Thymus (tissue), 11 donors: ENCODE results near the gene FGF19. TPM values are rescaled to one million over a fixed set of nuclear protein-coding genes. Genes with fewer than 3 reads are reported as not detected.
"Not testable (repeated sequence)": the region's sequence is repeated elsewhere in the genome, so short reads cannot be mapped to it uniquely, and the experiment has no call there.

Experiments used
- DNase-seq, 9 donors: peaks; one replicate each; pipeline ENCODE4 v3.0.0-alpha.2; 2013; ENCODE audit warnings: low spot score in 9 of 9, low read depth in 6 of 9, missing footprints in 1 of 9
- H3K27ac ChIP-seq, 2 donors: one replicate each; pipeline ENCODE4 v1.5.1; 2013; ENCODE audit warnings: control low read depth in 1 of 2, low read depth in 1 of 2, low read length in 1 of 2, mild to moderate bottlenecking in 1 of 2, moderate library complexity in 1 of 2
- H3K27me3 ChIP-seq, 2 donors: one replicate each; pipeline ENCODE4 v1.5.1; 2013; ENCODE audit warnings: low read length in 1 of 2; ENCODE audit not compliant: control insufficient read depth in 2 of 2, insufficient read depth in 1 of 2
- H3K36me3 ChIP-seq, 2 donors: one replicate each; pipeline ENCODE4 v1.5.1; 2013; ENCODE audit warnings: low read length in 1 of 2, mild to moderate bottlenecking in 1 of 2, moderate library complexity in 1 of 2; ENCODE audit not compliant: control insufficient read depth in 2 of 2, insufficient read depth in 2 of 2
- H3K4me1 ChIP-seq, 2 donors: one replicate each; pipeline ENCODE4 v1.5.1; 2013; ENCODE audit warnings: low read length in 2 of 2; ENCODE audit not compliant: control insufficient read depth in 2 of 2, insufficient read depth in 2 of 2
- H3K4me3 ChIP-seq, 2 donors: one replicate each; pipeline ENCODE4 v1.5.1; 2013; ENCODE audit warnings: low read length in 2 of 2, control low read depth in 1 of 2, mild to moderate bottlenecking in 1 of 2
- H3K9me3 ChIP-seq, 2 donors: one replicate each; pipeline ENCODE4 v1.5.1; 2013; ENCODE audit warnings: low read length in 1 of 2, mild to moderate bottlenecking in 1 of 2; ENCODE audit not compliant: control insufficient read depth in 2 of 2, insufficient read depth in 1 of 2
- WGBS: extraction: QIAGEN DNeasy Blood & Tissue Kit; methylation state at CpG from one replicate; pipeline ENCODE4 v1.1.7; 2013; 5-methylcytosine and 5-hydroxymethylcytosine counted together
- polyA plus RNA-seq: library from polyadenylated mRNA; stranded (reverse); fragments of 200-250 nt; gene quantifications from one replicate; pipeline ENCODE4 v1.2.3, GENCODE V29; 2013
- total RNA-seq: library from RNA; stranded (reverse); fragments of 120-200 nt; gene quantifications from one replicate; pipeline ENCODE4 v1.2.4, GENCODE V29; 2013
- donor health status: healthy.

The FGF19 gene
- total and polyA plus RNA-seq, 2 donors, result 0.09 to 0.34 TPM

GRCh38 chr11:69694781-69695180 lies 9.0 kb downstream of the FGF19 start:
- H3K9me3 ChIP-seq, result no peaks in the 10 kb centered on the region
- no peaks in the 10 kb centered on the region for H3K4me1 ChIP-seq
- no peak overlapping the region for H3K4me3 ChIP-seq
- WGBS, result 87% methylated on average over 10 of the region's 10 CpGs
- no peaks in the 10 kb centered on the region for H3K36me3 ChIP-seq
- H3K27ac ChIP-seq, result no peak overlapping the region
- DNase-seq, result no peak
- peaks cover 7 to 41% of the 10 kb centered on the region in 2 donors for H3K27me3 ChIP-seq

GRCh38 chr11:69692422-69692821 lies 11.4 kb downstream of the FGF19 start:
- no peak overlapping the region for H3K27ac ChIP-seq
- no peaks in the 10 kb centered on the region for H3K36me3 ChIP-seq
- no peak overlapping the region for H3K4me3 ChIP-seq
- H3K4me1 ChIP-seq, result no peaks in the 10 kb centered on the region
- H3K27me3 ChIP-seq, result peaks cover 4 to 25% of the 10 kb centered on the region in 2 donors
- DNase-seq, result no peak
- H3K9me3 ChIP-seq, result no peaks in the 10 kb centered on the region

GRCh38 chr11:69691463-69691862 lies 12.4 kb downstream of the FGF19 start:
- Histone ChIP-seq H3K36me3 (no peaks in the 10 kb centered on the region), H3K9me3 (no peaks in the 10 kb centered on the region), H3K27ac (no peak overlapping the region), H3K4me1 (no peaks in the 10 kb centered on the region), H3K4me3 (no peak overlapping the region), H3K27me3 (peaks cover 6 to 26% of the 10 kb centered on the region in 2 donors)
- WGBS, result 93% methylated on average over 2 of the region's 2 CpGs
- DNase-seq, result no peak

- Histone ChIP-seq H3K27ac (no peak overlapping the region), H3K4me3 (no peak overlapping the region), H3K27me3 (peaks cover 11 to 39% of the 10 kb centered on the region in 2 donors), H3K36me3 (no peaks in the 10 kb centered on the region), H3K4me1 (no peaks in the 10 kb centered on the region), H3K9me3 (no peaks in the 10 kb centered on the region)
- no peak for DNase-seq
- 88% methylated on average over 5 of the region's 5 CpGs for WGBS
These were observed 14.1 kb downstream of the FGF19 start for GRCh38 chr11:69689484-69690319.

GRCh38 chr11:69687969-69688771 lies 15.7 kb downstream of the FGF19 start:
- H3K27me3 ChIP-seq, result peaks cover 11 to 43% of the 10 kb centered on the region in 2 donors
- H3K9me3 ChIP-seq, H3K4me3 ChIP-seq, H3K27ac ChIP-seq, DNase-seq, H3K36me3 ChIP-seq, H3K4me1 ChIP-seq: not testable (repeated sequence)
- WGBS, result 66% methylated on average over 5 of the region's 5 CpGs

- Histone ChIP-seq H3K27ac (no peak overlapping the region), H3K9me3 (no peaks in the 10 kb centered on the region), H3K36me3 (no peaks in the 10 kb centered on the region), H3K4me3 (no peak overlapping the region), H3K4me1 (no peaks in the 10 kb centered on the region), H3K27me3 (peaks cover 11 to 45% of the 10 kb centered on the region in 2 donors)
- DNase-seq, result no peak
- 95% methylated on average over 8 of the region's 8 CpGs for WGBS
These were observed 17.0 kb downstream of the FGF19 start for GRCh38 chr11:69686856-69687255.

- H3K27me3 ChIP-seq, result peaks cover 11 to 45% of the 10 kb centered on the region in 2 donors
- no peaks in the 10 kb centered on the region for H3K36me3 ChIP-seq
- no peak overlapping the region for H3K27ac ChIP-seq
- no peak overlapping the region for H3K4me3 ChIP-seq
- H3K9me3 ChIP-seq, result no peaks in the 10 kb centered on the region
- no peak for DNase-seq
- H3K4me1 ChIP-seq, result no peaks in the 10 kb centered on the region
- WGBS, result 82% methylated on average over 13 of the region's 13 CpGs
These were observed 17.4 kb downstream of the FGF19 start for GRCh38 chr11:69686452-69686851.

- WGBS, result 55% methylated on average over 8 of the region's 8 CpGs
- Histone ChIP-seq H3K9me3 (no peaks in the 10 kb centered on the region), H3K4me3 (no peak overlapping the region), H3K27ac (no peak overlapping the region), H3K4me1 (no peaks in the 10 kb centered on the region), H3K36me3 (no peaks in the 10 kb centered on the region), H3K27me3 (peaks cover 11 to 45% of the 10 kb centered on the region in 2 donors)
- no peak for DNase-seq
These were observed 18.5 kb downstream of the FGF19 start for GRCh38 chr11:69685348-69685747.

- H3K36me3 ChIP-seq, result no peaks in the 10 kb centered on the region
- WGBS, result 74% methylated on average over 11 of the region's 11 CpGs
- no peaks in the 10 kb centered on the region for H3K4me1 ChIP-seq
- no peak for DNase-seq
- no peaks in the 10 kb centered on the region for H3K9me3 ChIP-seq
- peaks cover 9 to 45% of the 10 kb centered on the region in 2 donors for H3K27me3 ChIP-seq
- H3K4me3 ChIP-seq, result no peak overlapping the region
- no peak overlapping the region for H3K27ac ChIP-seq
These were observed 19.2 kb downstream of the FGF19 start for GRCh38 chr11:69684651-69685050.
